Measurements from ENCODE around the gene SLC35G3. TPM values are rescaled to one million over a fixed set of nuclear protein-coding genes. Genes with fewer than 3 reads are reported as not detected.

The SLC35G3 gene
- total RNA-seq, 1 experiment from 2014 or later: not detected

DNA sequence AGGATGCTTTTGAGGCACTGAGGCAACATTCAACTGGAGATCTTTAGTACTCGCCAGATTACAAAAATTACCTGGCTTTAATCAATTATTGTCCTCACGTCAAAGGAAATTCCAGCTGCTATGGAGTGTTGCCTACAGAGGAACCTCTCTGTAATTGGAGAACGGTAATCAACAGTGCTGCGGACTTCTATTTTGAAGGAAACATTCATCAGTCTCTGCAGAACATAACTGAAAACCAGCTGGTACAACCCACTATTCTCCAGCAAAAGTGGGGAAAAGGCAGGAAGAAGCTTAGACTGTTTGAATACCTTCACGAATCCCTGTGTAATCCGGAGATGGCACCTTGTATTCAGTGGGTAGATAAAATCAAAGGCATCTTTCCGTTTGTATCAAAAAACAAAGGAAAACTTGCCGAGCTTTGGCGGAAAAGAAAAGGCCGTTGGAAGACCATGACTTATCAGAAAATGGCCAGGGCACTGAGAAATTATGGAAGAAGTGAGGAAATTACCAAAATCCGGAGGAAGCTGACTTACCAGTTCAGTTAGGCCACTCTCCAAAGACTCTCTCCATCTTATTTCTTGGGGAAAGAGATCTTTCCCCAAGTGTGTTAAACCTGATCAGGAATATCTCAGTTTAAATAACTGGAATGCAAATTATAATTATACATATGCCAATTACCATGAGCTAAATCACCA, 3.0 kb downstream of the SLC35G3 start:
- no peaks in the 10 kb centered on the region for H3K4me1 ChIP-seq (replicated peaks; ENCODE audit: insufficient read depth)
- peaks cover 35% of the 10 kb centered on the region for H3K27me3 ChIP-seq (ENCODE audit: insufficient read depth, low read depth)
- CTCF ChIA-PET: no interaction called here
- H3F3A ChIP-seq (ENCODE audit: insufficient read depth, low read depth): no peaks in the 10 kb centered on the region
- H2AFZ ChIP-seq: no peak overlapping the region
- no peak overlapping the region for H3K4me3 ChIP-seq
- TF ChIP-seq, protein P1, sequence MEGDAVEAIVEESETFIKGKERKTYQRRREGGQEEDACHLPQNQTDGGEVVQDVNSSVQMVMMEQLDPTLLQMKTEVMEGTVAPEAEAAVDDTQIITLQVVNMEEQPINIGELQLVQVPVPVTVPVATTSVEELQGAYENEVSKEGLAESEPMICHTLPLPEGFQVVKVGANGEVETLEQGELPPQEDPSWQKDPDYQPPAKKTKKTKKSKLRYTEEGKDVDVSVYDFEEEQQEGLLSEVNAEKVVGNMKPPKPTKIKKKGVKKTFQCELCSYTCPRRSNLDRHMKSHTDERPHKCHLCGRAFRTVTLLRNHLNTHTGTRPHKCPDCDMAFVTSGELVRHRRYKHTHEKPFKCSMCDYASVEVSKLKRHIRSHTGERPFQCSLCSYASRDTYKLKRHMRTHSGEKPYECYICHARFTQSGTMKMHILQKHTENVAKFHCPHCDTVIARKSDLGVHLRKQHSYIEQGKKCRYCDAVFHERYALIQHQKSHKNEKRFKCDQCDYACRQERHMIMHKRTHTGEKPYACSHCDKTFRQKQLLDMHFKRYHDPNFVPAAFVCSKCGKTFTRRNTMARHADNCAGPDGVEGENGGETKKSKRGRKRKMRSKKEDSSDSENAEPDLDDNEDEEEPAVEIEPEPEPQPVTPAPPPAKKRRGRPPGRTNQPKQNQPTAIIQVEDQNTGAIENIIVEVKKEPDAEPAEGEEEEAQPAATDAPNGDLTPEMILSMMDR (conservative IDR thresholded peaks at IDR 0.05): no peak
- TF ChIP-seq EZH2 (IDR thresholded peaks at IDR 0.05; ENCODE audit: low read depth): no peak
- intact Hi-C loops (cut with micrococcal nuclease; ENCODE audit: unreplicated experiment): no loop called here
- H4K20me1 ChIP-seq (ENCODE audit: insufficient read depth): no peaks in the 10 kb centered on the region
- no TSS peak for BruUV-seq (replicated peaks)
- no peak overlapping the region for H3K27ac ChIP-seq
- POLR2A ChIA-PET (ENCODE audit: unreplicated experiment): no interaction called here
- no peak for DNase-seq
- H3K9me3 ChIP-seq (ENCODE audit: insufficient read depth, low read depth): no peaks in the 10 kb centered on the region
- no peaks in the 10 kb centered on the region for H3K36me3 ChIP-seq (ENCODE audit: low read depth)
- H3K4me2 ChIP-seq: no peak overlapping the region
- no peaks in the 10 kb centered on the region for H3K9me2 ChIP-seq (ENCODE audit: insufficient read depth)
- no peaks in the 10 kb centered on the region for H3K79me2 ChIP-seq (ENCODE audit: low read depth)

DNA sequence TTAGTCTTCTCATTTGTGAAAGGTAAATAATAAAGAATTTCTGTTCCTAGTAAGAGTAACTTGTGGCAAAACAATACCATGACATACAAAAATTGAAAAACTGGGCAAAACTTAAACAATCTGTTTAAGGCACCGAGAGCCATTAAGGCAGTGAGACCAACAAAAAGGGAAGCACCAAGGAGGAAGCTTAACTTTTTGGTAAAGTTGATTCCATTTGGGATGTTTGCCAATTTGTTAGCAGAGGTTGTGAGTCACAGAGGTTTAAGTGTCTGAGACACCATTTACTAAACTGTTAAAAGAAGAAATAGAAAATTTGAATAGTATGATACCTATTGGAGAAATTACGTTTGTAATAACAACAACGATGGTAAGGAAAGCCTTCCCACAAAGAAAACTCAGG, 4.9 kb downstream of the SLC35G3 start:
- BruUV-seq (replicated peaks): no TSS peak
- no peaks in the 10 kb centered on the region for H3K79me2 ChIP-seq (ENCODE audit: low read depth)
- POLR2A ChIA-PET (ENCODE audit: unreplicated experiment): interaction anchor here (0.6 kb wide), 1 partner anchor 136 kb away, joined by 4 read pairs; no protein-coding TSS in a partner anchor
- intact Hi-C loops (cut with micrococcal nuclease; ENCODE audit: unreplicated experiment): no loop called here
- no peaks in the 10 kb centered on the region for H4K20me1 ChIP-seq (ENCODE audit: insufficient read depth)
- H3K36me3 ChIP-seq (ENCODE audit: low read depth): no peaks in the 10 kb centered on the region
- no peaks in the 10 kb centered on the region for H3K4me1 ChIP-seq (replicated peaks; ENCODE audit: insufficient read depth)
- TF ChIP-seq, protein P1 (conservative IDR thresholded peaks at IDR 0.05): no peak
- no peak for TF ChIP-seq EZH2 (IDR thresholded peaks at IDR 0.05; ENCODE audit: low read depth)
- CTCF ChIA-PET: no interaction called here
- H3K4me2 ChIP-seq: no peak overlapping the region
- H3K9me2 ChIP-seq (ENCODE audit: insufficient read depth): no peaks in the 10 kb centered on the region
- H2AFZ ChIP-seq: no peak overlapping the region
- no peaks in the 10 kb centered on the region for H3F3A ChIP-seq (ENCODE audit: insufficient read depth, low read depth)
- H3K27ac ChIP-seq: no peak overlapping the region
- no peak for DNase-seq
- no peak overlapping the region for H3K4me3 ChIP-seq
- peaks cover 52% of the 10 kb centered on the region for H3K27me3 ChIP-seq (ENCODE audit: insufficient read depth, low read depth)
- H3K9me3 ChIP-seq (ENCODE audit: insufficient read depth, low read depth): no peaks in the 10 kb centered on the region

DNA sequence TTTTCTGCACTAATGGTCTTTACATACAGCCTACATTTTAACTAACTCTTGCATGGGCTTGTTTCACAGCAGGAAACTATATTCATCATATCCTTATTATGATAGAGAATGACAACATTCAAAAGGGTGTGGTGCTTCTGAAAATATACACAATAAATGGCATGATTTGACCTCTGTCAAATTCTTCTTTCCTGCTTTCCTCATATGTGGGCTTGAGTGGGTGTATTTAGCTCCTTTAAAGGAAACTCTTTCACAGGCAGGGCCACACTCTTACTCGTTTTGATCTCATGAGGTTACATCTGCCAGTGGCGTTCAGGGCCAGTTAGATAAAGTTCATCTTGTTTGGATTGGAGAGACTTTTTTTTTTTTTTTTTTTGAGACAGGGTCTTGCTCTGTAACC, 6.1 kb downstream of the SLC35G3 start:
- no peak overlapping the region for H2AFZ ChIP-seq
- no peaks in the 10 kb centered on the region for H3K9me3 ChIP-seq (ENCODE audit: insufficient read depth, low read depth)
- no peak for DNase-seq
- CTCF ChIA-PET: no interaction called here
- H4K20me1 ChIP-seq (ENCODE audit: insufficient read depth): no peaks in the 10 kb centered on the region
- H3K36me3 ChIP-seq (ENCODE audit: low read depth): no peaks in the 10 kb centered on the region
- intact Hi-C loops (cut with micrococcal nuclease; ENCODE audit: unreplicated experiment): no loop called here
- no peak for TF ChIP-seq EZH2 (IDR thresholded peaks at IDR 0.05; ENCODE audit: low read depth)
- TF ChIP-seq, protein P1 (conservative IDR thresholded peaks at IDR 0.05): no peak
- no peak overlapping the region for H3K27ac ChIP-seq
- no peaks in the 10 kb centered on the region for H3K79me2 ChIP-seq (ENCODE audit: low read depth)
- no peaks in the 10 kb centered on the region for H3K9me2 ChIP-seq (ENCODE audit: insufficient read depth)
- H3K27me3 ChIP-seq (ENCODE audit: insufficient read depth, low read depth): peaks cover 64% of the 10 kb centered on the region
- H3K4me1 ChIP-seq (replicated peaks; ENCODE audit: insufficient read depth): no peaks in the 10 kb centered on the region
- BruUV-seq (replicated peaks): no TSS peak
- POLR2A ChIA-PET (ENCODE audit: unreplicated experiment): no interaction called here
- H3F3A ChIP-seq (ENCODE audit: insufficient read depth, low read depth): no peaks in the 10 kb centered on the region
- no peak overlapping the region for H3K4me2 ChIP-seq
- no peak overlapping the region for H3K4me3 ChIP-seq

Measured in PC-9 (cell line).